Left renal cortex interstitium (tissue), 4 donors: Measurements from ENCODE around the gene PLBD1. TPM values are rescaled to one million over a fixed set of nuclear protein-coding genes. Genes with fewer than 3 reads are reported as not detected.

ENCODE experiments used
- DNase-seq, 4 donors: peaks; one replicate each; pipeline ENCODE4 v3.0.0-alpha.2; 2013; ENCODE audit warnings: low read depth in 4 of 4, low spot score in 2 of 4, missing footprints in 1 of 4
- polyA plus RNA-seq, 4 donors: library from polyadenylated mRNA; unstranded; fragments of 120-200 nt; gene quantifications; one replicate each; pipeline ENCODE4 v1.2.1, GENCODE V29; 2013; ENCODE audit not compliant: insufficient read length in 4 of 4

Gene PLBD1
- polyA plus RNA-seq, 4 donors: 33.9 to 48.4 (median 39.7) TPM

- DNase-seq: no peak
These were observed 4.1 kb upstream of the PLBD1 start for GRCh38 chr12:14571779-14572178.

- DNase-seq: no peak
These were observed 2.5 kb upstream of the PLBD1 start for GRCh38 chr12:14570231-14570630.

GRCh38 chr12:14564336-14564959 lies 3.2 kb downstream of the PLBD1 start:
- no peak for DNase-seq

GRCh38 chr12:14563046-14563445 lies 4.6 kb downstream of the PLBD1 start:
- no peak for DNase-seq

- DNase-seq: no peak
These were observed 5.4 kb downstream of the PLBD1 start for GRCh38 chr12:14562279-14562678.

- no peak for DNase-seq
These were observed 5.9 kb downstream of the PLBD1 start for GRCh38 chr12:14561677-14562238.

GRCh38 chr12:14560904-14561574 lies 6.6 kb downstream of the PLBD1 start:
- no peak for DNase-seq

GRCh38 chr12:14558473-14558959 lies 9.2 kb downstream of the PLBD1 start:
- no peak for DNase-seq

GRCh38 chr12:14557966-14558365 lies 9.7 kb downstream of the PLBD1 start:
- DNase-seq: no peak

GRCh38 chr12:14554281-14555007 lies 13.2 kb downstream of the PLBD1 start:
- peak in 2 of 4 donors; percentile 38 to 62 for DNase-seq

GRCh38 chr12:14548609-14549008 lies 19.1 kb downstream of the PLBD1 start:
- no peak for DNase-seq

- no peak for DNase-seq
These were observed 20.1 kb downstream of the PLBD1 start for GRCh38 chr12:14547571-14547970.

- no peak for DNase-seq
These were observed 22.2 kb downstream of the PLBD1 start for GRCh38 chr12:14545144-14546124.

- no peak for DNase-seq
These were observed 26.8 kb downstream of the PLBD1 start for GRCh38 chr12:14540801-14541462.

GRCh38 chr12:14537088-14537487 lies 30.6 kb downstream of the PLBD1 start:
- no peak for DNase-seq

GRCh38 chr12:14532152-14532551 lies 35.5 kb downstream of the PLBD1 start:
- no peak for DNase-seq

- DNase-seq: no peak
These were observed 41.7 kb downstream of the PLBD1 start for GRCh38 chr12:14525964-14526363.

- no peak for DNase-seq
These were observed 45.9 kb downstream of the PLBD1 start for GRCh38 chr12:14521822-14522221.

- no peak for DNase-seq
These were observed 52.7 kb downstream of the PLBD1 start for GRCh38 chr12:14514946-14515345.
